HG02642 (cell line): ENCODE results near the gene C1QL2.

Experiments used
- ATAC-seq: cut with Tn5 transposase; IDR thresholded peaks from one replicate; pipeline ENCODE4 v1.9.1; 2021; ENCODE audit warnings: mild to moderate bottlenecking; ENCODE audit not compliant: unreplicated experiment, poor library complexity

The C1QL2 gene

GRCh38 chr2:119147776-119148715 lies 10.5 kb downstream of the C1QL2 start:
- ATAC-seq: no peak

GRCh38 chr2:119144806-119145205 lies 13.7 kb downstream of the C1QL2 start:
- ATAC-seq: no peak

GRCh38 chr2:119142824-119143223 lies 15.7 kb downstream of the C1QL2 start:
- no peak for ATAC-seq

DNA sequence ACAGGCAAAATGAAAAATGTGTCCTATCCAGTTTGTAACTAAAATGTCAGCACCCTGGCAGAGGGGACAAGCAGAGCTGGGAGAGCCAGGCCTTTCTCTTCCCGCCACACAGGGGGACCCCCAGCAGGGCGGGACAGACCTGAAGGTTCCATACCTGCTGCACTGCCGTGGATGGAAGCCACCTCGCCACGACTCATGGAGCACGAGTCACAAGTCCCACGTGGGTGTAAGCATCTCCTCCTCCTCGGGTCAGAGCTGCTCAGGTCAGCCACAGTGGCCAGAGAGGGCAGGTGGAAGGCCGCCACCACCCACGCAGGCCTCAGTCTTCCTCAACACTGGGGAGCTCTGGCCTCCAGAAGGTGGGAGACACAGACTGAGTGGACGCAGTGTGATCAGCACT lies 21.0 kb downstream of the C1QL2 start:
- ATAC-seq: no peak

DNA sequence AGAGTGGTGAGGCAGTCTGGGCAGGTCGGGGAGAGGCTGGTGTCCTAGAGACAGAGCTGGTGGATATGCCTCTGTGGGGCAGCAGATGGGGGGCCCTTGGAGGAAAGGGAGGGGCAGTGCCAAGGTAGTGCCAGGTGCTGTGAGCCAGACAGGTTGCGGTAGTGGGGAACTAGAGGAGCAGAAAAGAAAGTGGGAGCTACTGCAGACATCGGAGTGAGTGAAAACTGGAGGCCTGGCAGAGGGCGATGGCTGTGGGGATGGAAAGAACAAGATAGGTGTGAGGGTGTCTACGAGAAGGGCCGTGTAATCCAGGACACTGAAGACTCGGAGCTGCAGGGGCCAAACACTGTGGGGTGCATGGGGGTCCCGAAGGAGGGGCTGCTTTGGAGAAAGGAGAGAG lies 21.7 kb downstream of the C1QL2 start:
- ATAC-seq: no peak

DNA sequence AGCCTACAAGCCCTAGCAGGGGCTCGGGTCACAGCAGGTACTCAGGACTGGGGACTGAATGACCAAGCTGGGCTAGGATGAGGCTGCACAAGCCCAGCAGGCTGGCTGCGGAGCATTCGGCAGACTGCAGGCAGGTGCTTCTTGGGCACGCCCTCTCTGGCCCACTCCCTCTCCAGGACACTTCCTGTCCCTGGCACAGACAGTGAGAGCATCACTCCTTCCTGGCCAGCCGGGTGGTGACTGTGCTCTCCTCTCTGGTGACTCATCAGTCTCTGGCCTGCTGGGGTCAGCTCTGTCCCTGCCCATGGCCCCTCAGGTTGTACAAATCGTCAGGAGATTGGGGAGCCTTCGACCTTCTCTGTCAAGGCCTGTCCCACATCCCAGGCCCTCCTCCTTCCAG lies 22.5 kb downstream of the C1QL2 start:
- no peak for ATAC-seq

DNA sequence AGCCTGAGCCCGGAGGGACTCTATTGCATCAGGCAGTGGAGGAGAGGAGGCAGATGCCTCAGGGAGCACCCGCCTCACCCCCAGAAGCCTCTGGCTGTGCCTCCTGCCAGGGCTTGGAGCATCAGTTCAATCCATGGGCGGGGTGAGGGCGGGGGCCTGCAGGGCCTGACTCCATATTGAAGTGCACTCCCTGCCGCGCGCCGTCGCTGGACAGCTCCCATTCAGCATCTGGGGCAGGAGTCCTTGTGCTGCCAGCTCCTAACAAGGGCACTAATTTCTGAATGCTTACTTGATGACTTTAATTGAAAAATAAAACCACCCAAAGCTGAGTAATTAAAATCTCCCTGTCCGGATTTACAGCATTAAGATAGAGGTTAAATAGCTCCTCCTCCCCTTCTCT lies 23.8 kb downstream of the C1QL2 start:
- ATAC-seq: no peak

- ATAC-seq: no peak
These were observed 31.9 kb downstream of the C1QL2 start for GRCh38 chr2:119126650-119127049.

- ATAC-seq: no peak
These were observed 35.2 kb downstream of the C1QL2 start for GRCh38 chr2:119123389-119123788.

- ATAC-seq: no peak
These were observed 35.9 kb downstream of the C1QL2 start for GRCh38 chr2:119122663-119123062.

GRCh38 chr2:119119999-119120756 lies 38.4 kb downstream of the C1QL2 start:
- no peak for ATAC-seq

- ATAC-seq: no peak
These were observed 39.3 kb downstream of the C1QL2 start for GRCh38 chr2:119119076-119119785.

- no peak for ATAC-seq
These were observed 40.4 kb downstream of the C1QL2 start for GRCh38 chr2:119117891-119118882.

- no peak for ATAC-seq
These were observed 41.1 kb downstream of the C1QL2 start for GRCh38 chr2:119117408-119117807.

DNA sequence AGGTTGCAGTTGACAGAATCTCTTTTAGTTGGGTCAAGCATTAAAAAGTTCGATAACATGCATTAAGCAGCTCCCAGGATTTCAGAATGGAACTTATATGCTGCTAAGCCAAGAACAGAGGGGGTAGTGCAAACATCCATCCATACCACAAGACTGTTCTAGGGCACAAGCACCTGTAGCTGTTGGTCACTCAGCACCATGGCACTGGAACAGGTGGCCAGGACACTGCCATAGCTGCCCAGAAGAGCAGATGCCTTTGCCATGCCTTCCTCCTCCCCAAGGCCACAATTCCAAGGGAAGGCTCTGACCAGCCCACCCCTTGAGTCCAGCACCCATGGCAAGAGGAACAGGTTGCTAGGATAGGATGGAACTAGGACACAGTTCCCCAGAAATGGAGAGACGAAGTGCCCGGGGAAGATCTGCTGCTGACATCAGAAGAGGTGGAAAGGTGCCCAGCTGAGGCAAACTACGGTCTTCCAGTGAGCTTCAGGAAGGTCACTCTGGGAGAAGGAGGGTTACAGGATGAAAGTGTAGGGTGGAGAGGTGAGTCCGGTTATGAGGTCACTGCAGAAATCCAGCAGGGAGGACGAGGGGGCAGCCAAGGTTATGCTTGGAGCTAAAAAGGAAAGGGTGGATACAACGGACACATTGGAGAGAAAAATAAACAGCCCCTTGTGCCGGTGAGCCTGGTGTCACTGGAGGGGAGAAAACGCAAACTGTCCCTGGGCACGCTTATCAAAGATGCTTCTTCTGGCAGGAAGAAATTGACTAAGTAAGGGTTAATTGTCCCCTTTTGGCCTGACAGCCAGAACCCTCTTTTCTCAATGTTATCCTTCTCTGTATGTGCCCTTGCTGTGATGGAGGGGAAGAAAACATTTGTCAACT lies 41.9 kb downstream of the C1QL2 start:
- ATAC-seq: no peak

GRCh38 chr2:119114266-119114665 lies 44.3 kb downstream of the C1QL2 start:
- ATAC-seq: no peak

DNA sequence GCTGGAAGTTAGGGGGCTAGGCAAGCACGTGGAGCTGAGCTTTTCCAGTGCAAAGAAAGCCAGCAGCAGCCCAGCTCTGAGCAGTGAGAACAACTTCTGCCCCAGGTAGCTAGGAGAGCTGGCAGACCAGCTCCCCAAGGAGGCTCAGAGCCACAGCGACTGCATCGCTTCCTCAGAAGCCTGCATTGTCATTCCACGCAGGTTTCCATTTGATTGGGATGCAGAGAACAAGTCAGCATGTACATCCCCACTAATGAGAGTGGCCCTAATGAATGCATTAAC lies 45.1 kb downstream of the C1QL2 start:
- no peak for ATAC-seq

- no peak for ATAC-seq
These were observed 45.6 kb downstream of the C1QL2 start for GRCh38 chr2:119112770-119113488.
